GM12878 (cell line): ENCODE data around the gene FAM151A. TPM values are rescaled to one million over a fixed set of nuclear protein-coding genes. Genes with fewer than 3 reads are reported as not detected.

ENCODE experiments used
- ATAC-seq: fragments of 200-7000 bp; cut with Tn5 transposase; 3 replicates; pipeline ENCODE4 v1.9.1; 2020; ENCODE audit warnings: mild to moderate bottlenecking, moderate library complexity
- BruUV-seq: library from RNA; stranded (reverse); fragments of 400-500 nt; replicated peaks from 2 replicates; lab custom pipeline; 2021; lab: Mats Ljungman, UMichigan
- CTCF ChIA-PET: fragments of 300-600 bp; sonication (Branson Sonifier 250); formaldehyde crosslinking; extraction: SDS; loops from one replicate; lab custom pipeline; 2021; ENCODE audit warnings: inconsistent platforms; lab: Yijun Ruan, JAX
- POLR2A ChIA-PET: fragments of 350-600 bp; formaldehyde crosslinking; extraction: SDS; loops from one replicate; lab custom pipeline; 2021; ENCODE audit warnings: inconsistent platforms; lab: Charles Lee
- RAD21 ChIA-PET: fragments of 300-600 bp; sonication (Branson Sonifier 250); formaldehyde crosslinking; loops from one replicate; lab custom pipeline; 2023; ENCODE audit warnings: antibody characterized with exemption; ENCODE audit not compliant: unreplicated experiment; lab: Charles Lee
- SMC1A ChIA-PET: fragments of 300-600 bp; sonication (Branson Sonifier 250); formaldehyde crosslinking; loops from one replicate; lab custom pipeline; 2023; ENCODE audit not compliant: unreplicated experiment, uncharacterized antibody; lab: Charles Lee
- DNase-seq: peaks from one replicate; pipeline ENCODE4 v3.0.0-alpha.2; 2011; ENCODE audit warnings: low read depth, low spot score
- FAIRE-seq: peaks from 3 replicates; lab custom pipeline; 2011; peaks lifted over from hg19 to GRCh38; lab: Jason Lieb, UNC
- H2AFZ ChIP-seq: 2 replicates; pipeline ENCODE4 v1.6.0; 2011; ENCODE audit warnings: low read depth, low read length, control low read depth; ENCODE audit not compliant: control insufficient read depth
- H3K27ac ChIP-seq: 2 replicates; pipeline ENCODE4 v1.5.1; 2011; ENCODE audit warnings: control low read depth; ENCODE audit not compliant: control insufficient read depth, insufficient read depth
- H3K27me3 ChIP-seq, 2 experiments: replicated peaks in 1 of 2; 2 replicates each; pipeline versions ENCODE4 v1.6.0 to v1.6.1; 2011; ENCODE audit warnings: low read length in 1 of 2; ENCODE audit not compliant: control insufficient read depth in 2 of 2, insufficient read depth in 2 of 2
- H3K36me3 ChIP-seq, 2 experiments: 2 replicates each; pipeline ENCODE4 v1.5.1; 2011; ENCODE audit warnings: low read length in 1 of 2; ENCODE audit not compliant: control insufficient read depth in 2 of 2, insufficient read depth in 2 of 2
- H3K4me1 ChIP-seq: 2 replicates; pipeline ENCODE4 v1.6.1; 2011; ENCODE audit warnings: mild to moderate bottlenecking, low read length, moderate library complexity, mixed read lengths; ENCODE audit not compliant: control insufficient read depth, insufficient read depth
- H3K4me2 ChIP-seq: 2 replicates; pipeline ENCODE4 v1.6.0; 2011; ENCODE audit warnings: control low read depth; ENCODE audit not compliant: control insufficient read depth, insufficient read depth
- H3K4me3 ChIP-seq: fragments of 200-600 bp; sonication (generic); 2 replicates; pipeline ENCODE4 v1.5.1; 2016
- H3K79me2 ChIP-seq: 2 replicates; pipeline ENCODE4 v1.6.0; 2011; ENCODE audit warnings: low read length; ENCODE audit not compliant: control insufficient read depth, insufficient read depth
- H3K9ac ChIP-seq: 2 replicates; pipeline ENCODE4 v1.8.0; 2011; ENCODE audit warnings: low read length, control low read depth, mixed read lengths; ENCODE audit not compliant: control insufficient read depth, insufficient read depth
- H3K9me3 ChIP-seq: replicated peaks from 3 replicates; pipeline ENCODE4 v1.5.1; 2011; ENCODE audit warnings: mild to moderate bottlenecking, low read length; ENCODE audit not compliant: control insufficient read depth, insufficient read depth
- H4K20me1 ChIP-seq: 2 replicates; pipeline ENCODE4 v1.6.0; 2011; ENCODE audit not compliant: control insufficient read depth, insufficient read depth
- BHLHE40 ChIP-seq, 2 experiments: fragments of 450-650 bp in 1 of 2; IDR thresholded peaks; 2 replicates each; pipeline ENCODE4 v1.6.1; 2011 to 2017; ENCODE audit warnings: low read depth in 2 of 2, borderline replicate concordance in 1 of 2, improper control_type of control experiment in 1 of 2, low read length in 1 of 2, mild to moderate bottlenecking in 1 of 2
- PRDM15 ChIP-seq: fragments of 450-650 bp; formaldehyde crosslinking; IDR thresholded peaks from 2 replicates; pipeline ENCODE4 v1.4.0; 2020; ENCODE audit warnings: mild to moderate bottlenecking, moderate library complexity
- RAD21 ChIP-seq: IDR thresholded peaks from 2 replicates; pipeline ENCODE4 v1.6.1; 2011; ENCODE audit warnings: mild to moderate bottlenecking, low read depth, low read length, moderate library complexity; ENCODE audit not compliant: insufficient read depth
- WGBS: methylation state at CpG from one replicate; pipeline ENCODE4 v1.1.6; 2016; ENCODE audit warnings: low lambda C conversion rate; ENCODE audit not compliant: insufficient replicate concordance, insufficient coverage; ENCODE audit errors: missing lambda C conversion rate; 5-methylcytosine and 5-hydroxymethylcytosine counted together
- in situ Hi-C: fragments of 300-500 bp; cut with MboI; formaldehyde crosslinking; loops from 9 replicates; pipeline ENCODE4 v1.14.3; 2018; ENCODE audit warnings: mixed read lengths
- intact Hi-C: fragments of 100-400 bp; cut with micrococcal nuclease; formaldehyde crosslinking; loops from one replicate; pipeline ENCODE4 v1.14.2; 2022; ENCODE audit not compliant: unreplicated experiment
- polyA plus RNA-seq, 11 experiments: library from polyadenylated mRNA; depleted of rRNA in 4 of 11; unstranded in 6 of 11; stranded (reverse) in 5 of 11; fragments of >200 nt; fragmentation: Nextera tagmentation in 4 of 11; fragmentation: Illumina TruSeq in 1 of 11; extraction: Ambion mirVana in 4 of 11; extraction: Trizol in 1 of 11; gene quantifications; 1 replicate in 1 of 11; 2 replicates in 10 of 11; pipeline versions ENCODE4 v1.2.1 to v1.2.3, GENCODE V29; 2011 to 2016; ENCODE audit warnings: inconsistent platforms in 2 of 11, missing spikeins in 2 of 11, low read depth in 1 of 11
- total RNA-seq, 4 experiments: library from RNA; depleted of rRNA in 3 of 4; stranded (reverse); fragments of >200 nt in 3 of 4; fragmentation: Illumina TruSeq in 1 of 4; extraction: Trizol in 1 of 4; gene quantifications; 2 replicates each; pipeline versions ENCODE4 v1.2.1 to v1.2.3, GENCODE V29; 2013 to 2021

The FAM151A gene
- total and polyA plus RNA-seq, 10 of the 15 experiments (the other 5 are each of a cell fraction or from before 2014, with no cell fraction given), result 0.09 to 0.34 (median 0.14) TPM; not detected in 5

- no peak overlapping the region for H3K4me3 ChIP-seq
- in situ Hi-C loops, result no loop called here
- H3K36me3 ChIP-seq, result no peaks in the 10 kb centered on the region
- no peaks in the 10 kb centered on the region for H3K79me2 ChIP-seq
- TF ChIP-seq RAD21, result no peak
- no peak for TF ChIP-seq BHLHE40 (IDR thresholded peaks at IDR 0.05; ENCODE audit: borderline replicate concordance in 1 of 2, low read depth in 2 of 2, low read length in 1 of 2)
- TF ChIP-seq PRDM15 (CRISPR knock-in tag), result no peak
- POLR2A ChIA-PET, result no interaction called here
- SMC1A ChIA-PET, result no interaction called here
- intact Hi-C loops, result no loop called here
- no peaks in the 10 kb centered on the region for H4K20me1 ChIP-seq
- no peak overlapping the region for H3K27ac ChIP-seq
- H3K4me2 ChIP-seq, result no peak overlapping the region
- RAD21 ChIA-PET, result no interaction called here
- no peak overlapping the region for H3K9ac ChIP-seq
- H3K9me3 ChIP-seq, result no peaks in the 10 kb centered on the region
- DNase-seq (no peak), FAIRE-seq (no peak), ATAC-seq (no peak)
- no peak overlapping the region for H2AFZ ChIP-seq
- H3K27me3 ChIP-seq, result no peaks in the 10 kb centered on the region
- CTCF ChIA-PET, result no interaction called here
- BruUV-seq, result no TSS peak
- no peaks in the 10 kb centered on the region for H3K4me1 ChIP-seq
- 27% methylated on average over 3 of the region's 3 CpGs for WGBS
These were observed 28.3 kb upstream of the FAM151A start for GRCh38 chr1:54651608-54652007.
